HG02981 (cell line): ENCODE measurements around the gene FAHD2A.
"Not testable (repeated sequence)": the region's sequence is repeated elsewhere in the genome, so short reads cannot be mapped to it uniquely, and the experiment has no call there.

Source experiments
- ATAC-seq: cut with Tn5 transposase; IDR thresholded peaks from one replicate; pipeline ENCODE4 v1.9.1; 2021; ENCODE audit warnings: mild to moderate bottlenecking, moderate library complexity; ENCODE audit not compliant: unreplicated experiment

Gene FAHD2A

GRCh38 chr2:95375532-95376150 is 26.9 kb upstream of the FAHD2A start:
- no peak for ATAC-seq

GRCh38 chr2:95376311-95377215 is 25.9 kb upstream of the FAHD2A start:
- no peak for ATAC-seq

- no peak for ATAC-seq
These were observed 25.0 kb upstream of the FAHD2A start for GRCh38 chr2:95377216-95378123.

- ATAC-seq = not testable (repeated sequence)
These were observed 24.2 kb upstream of the FAHD2A start for GRCh38 chr2:95378281-95378680.

- ATAC-seq = no peak
These were observed 23.1 kb upstream of the FAHD2A start for GRCh38 chr2:95379371-95379831.

GRCh38 chr2:95380280-95380679 is 22.2 kb upstream of the FAHD2A start:
- ATAC-seq = no peak

- ATAC-seq = no peak
These were observed 21.8 kb upstream of the FAHD2A start for GRCh38 chr2:95380731-95381130.

- ATAC-seq = no peak
These were observed 21.0 kb upstream of the FAHD2A start for GRCh38 chr2:95381212-95382191.

GRCh38 chr2:95382192-95382591 is 20.3 kb upstream of the FAHD2A start:
- ATAC-seq = no peak

GRCh38 chr2:95382686-95383634 is 19.5 kb upstream of the FAHD2A start:
- ATAC-seq = no peak

GRCh38 chr2:95383635-95384027 is 18.9 kb upstream of the FAHD2A start:
- ATAC-seq = no peak

- ATAC-seq = no peak
These were observed 17.5 kb upstream of the FAHD2A start for GRCh38 chr2:95384854-95385569.

- ATAC-seq = no peak
These were observed 16.9 kb upstream of the FAHD2A start for GRCh38 chr2:95385570-95385984.

- ATAC-seq = no peak
These were observed 16.5 kb upstream of the FAHD2A start for GRCh38 chr2:95386031-95386430.

GRCh38 chr2:95387358-95387757 is 15.2 kb upstream of the FAHD2A start:
- no peak for ATAC-seq

- no peak for ATAC-seq
These were observed 14.3 kb upstream of the FAHD2A start for GRCh38 chr2:95388091-95388692.

GRCh38 chr2:95388856-95389244 is 13.7 kb upstream of the FAHD2A start:
- no peak for ATAC-seq
